PC-9 (cell line): ENCODE measurements around the gene FBF1. TPM values are rescaled to one million over a fixed set of nuclear protein-coding genes. Genes with fewer than 3 reads are reported as not detected.
A peak's percentile ranks its signal among the peaks of the same experiment; 100 is the strongest.

Experiments used
- BruUV-seq: library from RNA; stranded (reverse); fragments of 400-500 nt; replicated peaks from 2 replicates; lab custom pipeline; 2021; lab: Mats Ljungman, UMichigan
- CTCF ChIA-PET: fragments of 300-600 bp; sonication (Branson Sonifier 250); formaldehyde crosslinking; loops from one replicate; lab custom pipeline; 2022; ENCODE audit warnings: antibody characterized with exemption; lab: Charles Lee
- POLR2A ChIA-PET: fragments of 300-600 bp; sonication (Branson Sonifier 250); formaldehyde crosslinking; loops from one replicate; lab custom pipeline; 2022; ENCODE audit warnings: antibody characterized with exemption; ENCODE audit not compliant: unreplicated experiment; lab: Charles Lee
- DNase-seq, 2 experiments: peaks; one replicate each; pipeline versions ENCODE4 v3.0.0 to v3.0.0-alpha.2; 2015 to 2022; ENCODE audit warnings: mixed read lengths in 1 of 2
- H2AFZ ChIP-seq: fragments of 200-600 bp; sonication (generic); 2 replicates; pipeline ENCODE4 v1.8.1; 2017; ENCODE audit warnings: antibody characterized with exemption
- H3F3A ChIP-seq: fragments of 200-600 bp; sonication (generic); 2 replicates; pipeline ENCODE4 v1.8.1; 2017; ENCODE audit warnings: antibody characterized with exemption, mild to moderate bottlenecking, low read depth; ENCODE audit not compliant: insufficient read depth
- H3K27ac ChIP-seq: fragments of 200-600 bp; sonication (generic); 2 replicates; pipeline ENCODE4 v1.6.1; 2016; ENCODE audit warnings: mixed run types
- H3K27me3 ChIP-seq: fragments of 200-600 bp; sonication (generic); 2 replicates; pipeline ENCODE4 v1.6.1; 2016; ENCODE audit warnings: low read depth, mixed run types; ENCODE audit not compliant: insufficient read depth
- H3K36me3 ChIP-seq: fragments of 200-600 bp; sonication (generic); 2 replicates; pipeline ENCODE4 v1.6.1; 2016; ENCODE audit warnings: low read depth, mixed run types
- H3K4me1 ChIP-seq: fragments of 200-600 bp; sonication (generic); replicated peaks from 2 replicates; pipeline ENCODE4 v1.6.1; 2016; ENCODE audit warnings: mixed run types; ENCODE audit not compliant: insufficient read depth
- H3K4me2 ChIP-seq: fragments of 200-600 bp; sonication (generic); 2 replicates; pipeline ENCODE4 v1.6.1; 2017; ENCODE audit warnings: mixed run types
- H3K4me3 ChIP-seq: fragments of 200-600 bp; sonication (generic); 2 replicates; pipeline ENCODE4 v1.6.1; 2016; ENCODE audit warnings: mixed run types
- H3K79me2 ChIP-seq: fragments of 200-600 bp; sonication (generic); 2 replicates; pipeline ENCODE4 v1.6.1; 2017; ENCODE audit warnings: low read depth, mixed run types
- H3K9me2 ChIP-seq: fragments of 200-600 bp; sonication (generic); 2 replicates; pipeline ENCODE4 v1.8.1; 2017; ENCODE audit warnings: mild to moderate bottlenecking; ENCODE audit not compliant: insufficient read depth
- H3K9me3 ChIP-seq: fragments of 200-600 bp; sonication (generic); 2 replicates; pipeline ENCODE4 v1.8.1; 2016; ENCODE audit warnings: low read depth; ENCODE audit not compliant: insufficient read depth
- H4K20me1 ChIP-seq: fragments of 200-600 bp; sonication (generic); 2 replicates; pipeline ENCODE4 v1.8.1; 2017; ENCODE audit not compliant: insufficient read depth
- EZH2 ChIP-seq: fragments of 200-600 bp; sonication (generic); IDR thresholded peaks from 2 replicates; pipeline ENCODE4 v1.8.0; 2017; ENCODE audit warnings: antibody characterized with exemption, low read depth
- intact Hi-C: fragments of 100-400 bp; cut with micrococcal nuclease; formaldehyde crosslinking; loops from one replicate; pipeline ENCODE4 v1.10.0; 2022; ENCODE audit not compliant: unreplicated experiment
- total RNA-seq: library from RNA; stranded (reverse); gene quantifications from 2 replicates; pipeline ENCODE4 v1.2.3, GENCODE V29; 2021
- TF ChIP-seq, protein P1 (sequence below): fragments of 200-600 bp; sonication (generic); conservative IDR thresholded peaks from 2 replicates; pipeline ENCODE4 v1.6.1; 2017; ENCODE audit warnings: mixed run types, antibody characterized with exemption, mild to moderate bottlenecking, moderate library complexity

FBF1 gene
- total RNA-seq, 1 experiment from 2014 or later = 22.5 TPM

DNA sequence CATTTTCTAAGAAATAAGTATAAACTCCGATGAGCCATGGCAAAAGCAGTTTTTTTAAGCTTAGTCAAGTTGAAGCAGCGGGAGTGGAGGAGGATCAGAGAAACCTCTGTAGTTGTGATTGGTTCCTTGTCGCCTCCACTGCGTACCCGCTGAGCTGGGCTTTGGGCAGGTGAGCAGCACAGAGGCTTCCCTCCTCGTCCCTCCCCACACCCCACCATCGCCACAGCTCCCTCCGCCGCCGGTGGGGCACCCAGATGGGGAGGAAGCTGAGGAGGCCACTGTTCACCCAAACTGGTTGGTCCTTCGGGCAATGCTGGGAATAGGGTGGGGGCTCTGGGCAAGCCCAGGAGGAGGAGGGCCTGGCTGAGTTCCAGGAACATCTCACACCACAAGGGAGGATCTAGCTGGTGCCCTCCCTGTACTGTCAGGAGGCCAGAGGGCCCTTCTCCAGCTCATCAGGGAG is 31.0 kb downstream of the FBF1 start:
- DNase-seq = no peak
- intact Hi-C loops = loop anchor here (5.0 to 10.0 kb wide), 4 partner anchors 195 to 392 kb away; partner anchors contain the start of gene EXOC7
- Histone ChIP-seq H3K36me3 (no peaks in the 10 kb centered on the region), H2AFZ (no peak overlapping the region), H3K4me3 (no peak overlapping the region), H3F3A (peaks cover 17% of the 10 kb centered on the region), H3K9me3 (no peaks in the 10 kb centered on the region), H3K4me1 (no peaks in the 10 kb centered on the region), H3K9me2 (no peaks in the 10 kb centered on the region), H3K4me2 (no peak overlapping the region), H3K27ac (no peak overlapping the region), H4K20me1 (no peaks in the 10 kb centered on the region), H3K27me3 (no peaks in the 10 kb centered on the region), H3K79me2 (no peaks in the 10 kb centered on the region)
- CTCF ChIA-PET = no interaction called here
- TF ChIP-seq EZH2 = no peak
- TF ChIP-seq, protein P1, sequence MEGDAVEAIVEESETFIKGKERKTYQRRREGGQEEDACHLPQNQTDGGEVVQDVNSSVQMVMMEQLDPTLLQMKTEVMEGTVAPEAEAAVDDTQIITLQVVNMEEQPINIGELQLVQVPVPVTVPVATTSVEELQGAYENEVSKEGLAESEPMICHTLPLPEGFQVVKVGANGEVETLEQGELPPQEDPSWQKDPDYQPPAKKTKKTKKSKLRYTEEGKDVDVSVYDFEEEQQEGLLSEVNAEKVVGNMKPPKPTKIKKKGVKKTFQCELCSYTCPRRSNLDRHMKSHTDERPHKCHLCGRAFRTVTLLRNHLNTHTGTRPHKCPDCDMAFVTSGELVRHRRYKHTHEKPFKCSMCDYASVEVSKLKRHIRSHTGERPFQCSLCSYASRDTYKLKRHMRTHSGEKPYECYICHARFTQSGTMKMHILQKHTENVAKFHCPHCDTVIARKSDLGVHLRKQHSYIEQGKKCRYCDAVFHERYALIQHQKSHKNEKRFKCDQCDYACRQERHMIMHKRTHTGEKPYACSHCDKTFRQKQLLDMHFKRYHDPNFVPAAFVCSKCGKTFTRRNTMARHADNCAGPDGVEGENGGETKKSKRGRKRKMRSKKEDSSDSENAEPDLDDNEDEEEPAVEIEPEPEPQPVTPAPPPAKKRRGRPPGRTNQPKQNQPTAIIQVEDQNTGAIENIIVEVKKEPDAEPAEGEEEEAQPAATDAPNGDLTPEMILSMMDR = no peak
- POLR2A ChIA-PET = interaction anchor here (0.6 to 0.7 kb wide), 2 partner anchors 29 to 235 kb away, joined by 3 read pairs; no protein-coding TSS in a partner anchor
- no TSS peak for BruUV-seq

DNA sequence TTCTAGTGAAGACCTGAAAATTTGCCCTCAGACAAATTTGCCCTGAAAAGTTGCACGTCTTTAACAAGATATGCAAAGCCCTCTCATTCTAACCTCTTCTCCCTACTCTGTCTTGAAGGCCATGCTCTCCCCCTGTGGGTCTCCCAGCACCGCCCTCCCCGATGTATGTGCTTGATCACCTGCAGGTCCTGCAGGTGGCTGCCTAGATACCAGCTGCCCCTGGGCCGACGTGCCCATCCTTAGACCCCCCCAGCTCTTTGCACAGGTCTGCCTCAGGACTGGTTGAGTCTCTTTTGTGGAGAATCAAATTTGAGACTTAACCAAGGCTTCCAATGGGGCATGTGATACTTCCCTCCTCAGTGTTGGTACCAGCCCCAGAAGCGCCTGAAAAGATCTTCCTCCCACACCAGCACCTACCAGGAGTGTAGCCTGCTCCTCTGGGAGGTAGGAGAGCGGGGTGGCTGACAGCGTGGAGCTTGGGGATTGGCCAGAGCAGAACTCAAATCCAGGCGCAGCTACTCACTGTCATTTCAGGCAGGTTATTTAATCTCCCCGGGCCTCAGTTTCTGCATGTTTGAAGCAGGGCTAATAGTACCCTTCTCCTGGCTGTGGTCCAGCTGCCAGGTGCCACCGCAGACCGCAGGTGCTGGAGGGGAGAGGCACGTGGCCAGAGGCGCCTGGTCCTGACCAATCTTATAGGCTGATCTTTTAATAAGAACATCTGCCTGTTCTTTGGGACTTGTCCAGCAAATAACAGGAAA is 31.6 kb downstream of the FBF1 start:
- intact Hi-C loops = loop anchor here (5.0 to 10.0 kb wide), 4 partner anchors 196 to 393 kb away; partner anchors contain the start of gene EXOC7
- Histone ChIP-seq H3K27ac (no peak overlapping the region), H2AFZ (no peak overlapping the region), H3K9me3 (no peaks in the 10 kb centered on the region), H4K20me1 (no peaks in the 10 kb centered on the region), H3K9me2 (no peaks in the 10 kb centered on the region), H3K27me3 (no peaks in the 10 kb centered on the region), H3K4me1 (no peaks in the 10 kb centered on the region), H3K4me3 (no peak overlapping the region), H3K36me3 (no peaks in the 10 kb centered on the region), H3K79me2 (peaks cover 2% of the 10 kb centered on the region), H3F3A (peaks cover 19% of the 10 kb centered on the region), H3K4me2 (no peak overlapping the region)
- POLR2A ChIA-PET = interaction anchor here (0.6 to 0.7 kb wide), 2 partner anchors 28 to 234 kb away, joined by 3 read pairs; no protein-coding TSS in a partner anchor
- no peak for TF ChIP-seq EZH2
- TF ChIP-seq, protein P1 = no peak
- BruUV-seq = no TSS peak
- CTCF ChIA-PET = interaction anchor here (0.6 kb wide), 1 partner anchor 429 kb away, joined by 3 read pairs; no protein-coding TSS in a partner anchor
- DNase-seq = no peak

DNA sequence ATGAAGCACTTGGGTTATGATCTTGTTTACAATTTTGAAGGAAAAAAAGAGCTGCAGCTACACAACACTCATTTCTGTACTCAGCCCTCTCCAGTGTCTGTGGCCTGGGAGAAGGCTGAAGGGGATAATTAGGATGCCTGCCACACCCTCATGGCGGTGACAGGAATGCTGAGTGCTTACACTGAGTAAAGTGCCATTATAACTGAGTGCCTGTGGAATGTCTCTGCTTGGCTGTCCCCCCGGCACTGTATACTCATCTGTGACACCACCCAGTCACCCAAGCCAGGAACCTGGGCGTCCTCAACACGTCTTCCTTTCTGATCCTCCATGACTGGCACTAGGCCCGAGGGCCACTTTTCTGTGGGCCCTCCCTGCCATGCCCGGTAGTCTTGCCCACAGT is 32.6 kb downstream of the FBF1 start:
- no peak overlapping the region for H3K27ac ChIP-seq

More for the DNA sequence above, 32.6 kb downstream of the FBF1 start:
- H3K36me3 ChIP-seq = no peaks in the 10 kb centered on the region
- no peak for TF ChIP-seq EZH2
- TF ChIP-seq, protein P1 = no peak
- no peaks in the 10 kb centered on the region for H3K9me3 ChIP-seq
- ChIA-PET POLR2A (no interaction called here), CTCF (interaction anchor here (0.6 to 0.7 kb wide), 3 partner anchors 98 to 430 kb away, joined by 3 to 15 read pairs (median 9); no protein-coding TSS in a partner anchor)
- H3F3A ChIP-seq = peaks cover 27% of the 10 kb centered on the region
- H2AFZ ChIP-seq = no peak overlapping the region
- H4K20me1 ChIP-seq = no peaks in the 10 kb centered on the region
- H3K27me3 ChIP-seq = no peaks in the 10 kb centered on the region
- no peaks in the 10 kb centered on the region for H3K9me2 ChIP-seq
- DNase-seq = peak; percentile 50 to 60
- BruUV-seq = no TSS peak
- H3K4me2 ChIP-seq = no peak overlapping the region
- H3K4me1 ChIP-seq = peaks cover 8% of the 10 kb centered on the region
- intact Hi-C loops = loop anchor here (5.0 to 10.0 kb wide), 4 partner anchors 197 to 394 kb away; partner anchors contain the start of gene EXOC7
- H3K79me2 ChIP-seq = peaks cover 13% of the 10 kb centered on the region
- H3K4me3 ChIP-seq = no peak overlapping the region
